ENCODE results near the gene TGM6. TPM values are rescaled to one million over a fixed set of nuclear protein-coding genes. Genes with fewer than 3 reads are reported as not detected.
"Not testable (repeated sequence)": the region's sequence is repeated elsewhere in the genome, so short reads cannot be mapped to it uniquely, and the experiment has no call there.

TGM6 gene
- total RNA-seq, 1 experiment from 2014 or later, result not detected

- no peak for DNase-seq (ENCODE audit: low spot score)
Observed at GRCh38 chr20:2398449-2398848, 17.7 kb downstream of the TGM6 start.

GRCh38 chr20:2399390-2399789, 18.7 kb downstream of the TGM6 start:
- no peak for DNase-seq (ENCODE audit: low spot score)

- no peak for DNase-seq (ENCODE audit: low spot score)
Observed at GRCh38 chr20:2400290-2400689, 19.6 kb downstream of the TGM6 start.

- DNase-seq (ENCODE audit: low spot score), result no peak
Observed at GRCh38 chr20:2401527-2401926, 20.8 kb downstream of the TGM6 start.

GRCh38 chr20:2402271-2402980, 21.7 kb downstream of the TGM6 start:
- peak; percentile 45 for DNase-seq (ENCODE audit: low spot score)

GRCh38 chr20:2403291-2404052, 22.8 kb downstream of the TGM6 start:
- DNase-seq (ENCODE audit: low spot score), result no peak

- no peak for DNase-seq (ENCODE audit: low spot score)
Observed at GRCh38 chr20:2405693-2406065, 25.0 kb downstream of the TGM6 start.

GRCh38 chr20:2407355-2407754, 26.7 kb downstream of the TGM6 start:
- DNase-seq (ENCODE audit: low spot score), result not testable (repeated sequence)

GRCh38 chr20:2408111-2408510, 27.4 kb downstream of the TGM6 start:
- no peak for DNase-seq (ENCODE audit: low spot score)

GRCh38 chr20:2416541-2417212, 36.0 kb downstream of the TGM6 start:
- no peak for DNase-seq (ENCODE audit: low spot score)

GRCh38 chr20:2417213-2417541, 36.5 kb downstream of the TGM6 start:
- DNase-seq (ENCODE audit: low spot score), result no peak

- no peak for DNase-seq (ENCODE audit: low spot score)
Observed at GRCh38 chr20:2418388-2418787, 37.7 kb downstream of the TGM6 start.

- DNase-seq (ENCODE audit: low spot score), result no peak
Observed at GRCh38 chr20:2420510-2420909, 39.8 kb downstream of the TGM6 start.

GRCh38 chr20:2421247-2421646, 40.5 kb downstream of the TGM6 start:
- DNase-seq (ENCODE audit: low spot score), result no peak

GRCh38 chr20:2429051-2429450, 48.4 kb downstream of the TGM6 start:
- DNase-seq (ENCODE audit: low spot score), result no peak

GRCh38 chr20:2430538-2430937, 49.8 kb downstream of the TGM6 start:
- no peak for DNase-seq (ENCODE audit: low spot score)

- DNase-seq (ENCODE audit: low spot score), result no peak
Observed at GRCh38 chr20:2431185-2431584, 50.5 kb downstream of the TGM6 start.

GRCh38 chr20:2446845-2447244, 66.1 kb downstream of the TGM6 start:
- no peak for DNase-seq (ENCODE audit: low spot score)

- no peak for DNase-seq (ENCODE audit: low spot score)
Observed at GRCh38 chr20:2449386-2449785, 68.7 kb downstream of the TGM6 start.

- no peak for DNase-seq (ENCODE audit: low spot score)
Observed at GRCh38 chr20:2451422-2451821, 70.7 kb downstream of the TGM6 start.

GRCh38 chr20:2451939-2452732, 71.4 kb downstream of the TGM6 start:
- DNase-seq (ENCODE audit: low spot score), result peak; percentile 62

GRCh38 chr20:2453792-2454191, 73.1 kb downstream of the TGM6 start:
- no peak for DNase-seq (ENCODE audit: low spot score)
